Stomach (tissue), 9 donors: Measurements from ENCODE around the gene EXOC3. TPM values are rescaled to one million over a fixed set of nuclear protein-coding genes. Genes with fewer than 3 reads are reported as not detected.
"Not testable (repeated sequence)": the region's sequence is repeated elsewhere in the genome, so short reads cannot be mapped to it uniquely, and the experiment has no call there.

ENCODE experiments used
- DNase-seq, 2 donors: peaks; one replicate each; pipeline versions ENCODE4 v3.0.0 to v3.0.0-alpha.2; 2013 to 2019
- H3K27ac ChIP-seq, 5 donors: fragments of 200-600 bp in 4 of 5; sonication (generic) in 4 of 5; one replicate each; pipeline ENCODE4 v1.5.1; 2013 to 2019; ENCODE audit warnings: mild to moderate bottlenecking in 1 of 5, moderate library complexity in 1 of 5
- H3K27me3 ChIP-seq, 3 donors: fragments of 200-600 bp; sonication (generic); one replicate each; pipeline ENCODE4 v1.5.1; 2017 to 2019; ENCODE audit warnings: mixed run types in 1 of 3
- H3K36me3 ChIP-seq, 4 donors: fragments of 200-600 bp; sonication (generic); 1 replicate in 3 of 4; 2 replicates in 1 of 4; pipeline ENCODE4 v1.5.1; 2016 to 2019
- H3K4me1 ChIP-seq, 4 donors: fragments of 200-600 bp; sonication (generic); one replicate each; pipeline ENCODE4 v1.5.1; 2016 to 2019
- H3K4me3 ChIP-seq, 4 donors: fragments of 200-600 bp; sonication (generic) in 3 of 4; one replicate each; pipeline ENCODE4 v1.5.1; 2016 to 2019; ENCODE audit warnings: mild to moderate bottlenecking in 1 of 4
- H3K9me3 ChIP-seq, 4 donors: fragments of 200-600 bp; sonication (generic); one replicate each; pipeline ENCODE4 v1.5.1; 2016 to 2019
- EP300 ChIP-seq: sonication (generic); formaldehyde crosslinking; IDR thresholded peaks from one replicate; pipeline ENCODE4 v1.6.1; 2017; ENCODE audit warnings: antibody characterized with exemption
- POLR2A ChIP-seq, 4 donors: fragments of 450-650 bp; IDR thresholded peaks; one replicate each; pipeline ENCODE4 v1.6.1; 2016; ENCODE audit warnings: antibody characterized with exemption in 4 of 4, control low read depth in 2 of 4, mild to moderate bottlenecking in 1 of 4, moderate library complexity in 1 of 4
- POLR2AphosphoS5 ChIP-seq, 3 donors: sonication (generic); formaldehyde crosslinking; IDR thresholded peaks; one replicate each; pipeline ENCODE4 v1.6.1; 2016; ENCODE audit warnings: antibody characterized with exemption in 3 of 3
- WGBS, 5 donors: extraction: QIAGEN DNeasy Blood & Tissue Kit in 3 of 5; methylation state at CpG; one replicate each; pipeline versions ENCODE4 v1.1.5 to v1.1.7; 2013 to 2018; 5-methylcytosine and 5-hydroxymethylcytosine counted together
- intact Hi-C: fragments of 100-400 bp; cut with DNase I; formaldehyde crosslinking; loops from one replicate; pipeline ENCODE4 v1.15.1; 2023; ENCODE audit warnings: low total_unique reads
- polyA plus RNA-seq, 3 donors: library from polyadenylated mRNA; stranded (reverse); fragments of 200-250 nt; gene quantifications; one replicate each; pipeline ENCODE4 v1.2.3, GENCODE V29; 2013
- total RNA-seq, 5 donors: library from RNA; depleted of rRNA; stranded (reverse); fragments of >200 nt; gene quantifications; one replicate each; pipeline versions ENCODE4 v1.1.0 to v1.2.3, GENCODE V29; 2014 to 2016
- TF ChIP-seq, protein P1 (sequence below), 7 experiments: fragments of 450-650 bp in 4 of 7; fragments of 200-600 bp in 3 of 7; sonication (generic) in 3 of 7; IDR thresholded peaks; one replicate each; pipeline ENCODE4 v1.5.1; 2016 to 2019; ENCODE audit warnings: antibody characterized with exemption in 7 of 7, control low read depth in 2 of 7, mild to moderate bottlenecking in 1 of 7
- donor health status: healthy with polysubstance abuse.
- donor health status: Bipolar disorder and iron deficiency.
- donor health status: healthy.

The EXOC3 gene
- total and polyA plus RNA-seq, 8 donors: 29.9 to 133 (median 59.3) TPM

DNA sequence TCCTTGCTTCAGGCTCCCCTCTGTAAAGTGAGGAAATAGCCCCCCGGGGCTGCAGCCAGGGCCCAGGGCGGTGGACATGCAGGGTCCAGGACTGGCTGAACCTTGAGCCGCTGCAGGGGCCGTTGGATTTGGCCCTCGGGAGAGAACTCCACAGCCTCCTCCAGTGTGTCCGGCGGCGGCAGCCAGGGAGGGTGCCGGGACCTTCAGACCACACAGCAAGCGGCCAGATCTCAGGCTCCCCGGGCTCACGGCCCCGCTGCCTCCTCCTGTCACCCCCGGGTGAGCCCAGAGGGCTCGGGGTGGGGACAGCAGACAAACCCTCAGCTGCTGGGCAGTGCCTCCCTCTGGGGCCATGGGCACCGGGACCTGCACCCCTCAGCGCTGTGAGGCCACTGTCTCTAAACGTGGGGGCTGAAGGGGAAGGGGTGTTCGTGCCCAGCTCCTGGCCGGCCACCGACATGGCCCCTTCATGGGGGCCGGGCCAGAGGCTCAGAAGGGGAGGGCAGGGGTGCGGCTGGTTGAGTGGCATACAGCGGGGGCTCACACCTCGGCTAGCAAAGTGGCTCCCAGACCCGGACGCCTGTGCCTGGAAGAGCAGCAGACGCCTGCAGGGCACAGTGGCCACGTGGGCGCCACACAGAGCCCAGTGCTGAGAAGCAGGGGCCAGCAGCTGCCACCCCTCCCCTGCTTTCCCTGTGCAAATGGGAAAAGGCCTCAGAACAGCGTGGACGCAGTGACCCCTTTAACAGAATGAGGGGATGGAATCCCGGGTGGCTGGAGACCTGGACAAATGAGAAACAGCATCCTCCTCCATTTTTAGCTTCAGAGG lies 61.6 kb downstream of the EXOC3 start:
- no peaks in the 10 kb centered on the region for H3K4me1 ChIP-seq
- 59 to 71% (median 63%) methylated on average over 12 to 33 of the region's 33 CpGs for WGBS, 5 donors
- peaks cover 0 to 76% (median 7%) of the 10 kb centered on the region in 3 donors for H3K27me3 ChIP-seq
- no peak for DNase-seq
- no peak overlapping the region for H3K27ac ChIP-seq
- TF ChIP-seq POLR2A (IDR thresholded peaks at IDR 0.05) (no peak), POLR2AphosphoS5 (IDR thresholded peaks at IDR 0.05) (no peak), EP300 (no peak)
- TF ChIP-seq, protein P1, sequence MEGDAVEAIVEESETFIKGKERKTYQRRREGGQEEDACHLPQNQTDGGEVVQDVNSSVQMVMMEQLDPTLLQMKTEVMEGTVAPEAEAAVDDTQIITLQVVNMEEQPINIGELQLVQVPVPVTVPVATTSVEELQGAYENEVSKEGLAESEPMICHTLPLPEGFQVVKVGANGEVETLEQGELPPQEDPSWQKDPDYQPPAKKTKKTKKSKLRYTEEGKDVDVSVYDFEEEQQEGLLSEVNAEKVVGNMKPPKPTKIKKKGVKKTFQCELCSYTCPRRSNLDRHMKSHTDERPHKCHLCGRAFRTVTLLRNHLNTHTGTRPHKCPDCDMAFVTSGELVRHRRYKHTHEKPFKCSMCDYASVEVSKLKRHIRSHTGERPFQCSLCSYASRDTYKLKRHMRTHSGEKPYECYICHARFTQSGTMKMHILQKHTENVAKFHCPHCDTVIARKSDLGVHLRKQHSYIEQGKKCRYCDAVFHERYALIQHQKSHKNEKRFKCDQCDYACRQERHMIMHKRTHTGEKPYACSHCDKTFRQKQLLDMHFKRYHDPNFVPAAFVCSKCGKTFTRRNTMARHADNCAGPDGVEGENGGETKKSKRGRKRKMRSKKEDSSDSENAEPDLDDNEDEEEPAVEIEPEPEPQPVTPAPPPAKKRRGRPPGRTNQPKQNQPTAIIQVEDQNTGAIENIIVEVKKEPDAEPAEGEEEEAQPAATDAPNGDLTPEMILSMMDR (IDR thresholded peaks at IDR 0.05): no peak
- no peaks in the 10 kb centered on the region for H3K9me3 ChIP-seq
- no peaks in the 10 kb centered on the region for H3K36me3 ChIP-seq
- no peak overlapping the region for H3K4me3 ChIP-seq
- intact Hi-C loops: no loop called here

DNA sequence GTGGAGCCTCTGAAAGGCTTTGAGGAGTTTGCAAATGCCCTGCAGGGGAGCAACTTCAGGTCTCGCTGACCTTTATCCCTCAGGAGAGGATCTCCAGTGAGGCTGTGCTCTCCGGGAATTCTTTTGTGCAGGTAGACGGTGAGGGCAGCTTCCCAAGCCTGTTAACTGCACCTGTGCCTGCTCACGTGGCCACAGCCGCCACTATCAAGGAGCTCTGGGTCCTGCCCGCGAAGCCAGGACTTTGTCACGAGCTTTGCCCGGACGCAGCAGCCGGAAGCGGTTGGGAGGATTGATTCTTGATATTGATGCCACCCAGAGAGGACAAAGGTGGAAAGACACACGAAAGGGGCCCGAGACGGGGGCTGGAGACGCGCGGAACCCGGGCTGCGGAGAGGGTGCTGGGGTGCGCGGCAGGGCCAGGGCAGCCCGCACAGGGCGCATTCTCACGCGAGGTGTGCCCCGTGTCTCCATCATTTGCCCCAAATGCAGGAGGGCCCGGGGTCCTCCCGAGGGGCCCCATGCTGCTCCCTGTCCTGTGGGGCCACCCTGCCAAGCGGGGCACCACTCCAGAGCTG lies 63.1 kb downstream of the EXOC3 start:
- 45 to 75% (median 50%) methylated on average over 26 to 30 of the region's 30 CpGs for WGBS, 5 donors
- H3K4me3 ChIP-seq: no peak overlapping the region
- TF ChIP-seq, protein P1 (IDR thresholded peaks at IDR 0.05): no peak
- TF ChIP-seq POLR2A (IDR thresholded peaks at IDR 0.05) (no peak), EP300 (no peak), POLR2AphosphoS5 (IDR thresholded peaks at IDR 0.05) (no peak)
- H3K9me3 ChIP-seq: no peaks in the 10 kb centered on the region
- peaks cover 0 to 74% (median 7%) of the 10 kb centered on the region in 3 donors for H3K27me3 ChIP-seq
- no peaks in the 10 kb centered on the region for H3K4me1 ChIP-seq
- intact Hi-C loops: no loop called here
- no peaks in the 10 kb centered on the region for H3K36me3 ChIP-seq
- DNase-seq: peak; percentile 61 to 65
- no peak overlapping the region for H3K27ac ChIP-seq

DNA sequence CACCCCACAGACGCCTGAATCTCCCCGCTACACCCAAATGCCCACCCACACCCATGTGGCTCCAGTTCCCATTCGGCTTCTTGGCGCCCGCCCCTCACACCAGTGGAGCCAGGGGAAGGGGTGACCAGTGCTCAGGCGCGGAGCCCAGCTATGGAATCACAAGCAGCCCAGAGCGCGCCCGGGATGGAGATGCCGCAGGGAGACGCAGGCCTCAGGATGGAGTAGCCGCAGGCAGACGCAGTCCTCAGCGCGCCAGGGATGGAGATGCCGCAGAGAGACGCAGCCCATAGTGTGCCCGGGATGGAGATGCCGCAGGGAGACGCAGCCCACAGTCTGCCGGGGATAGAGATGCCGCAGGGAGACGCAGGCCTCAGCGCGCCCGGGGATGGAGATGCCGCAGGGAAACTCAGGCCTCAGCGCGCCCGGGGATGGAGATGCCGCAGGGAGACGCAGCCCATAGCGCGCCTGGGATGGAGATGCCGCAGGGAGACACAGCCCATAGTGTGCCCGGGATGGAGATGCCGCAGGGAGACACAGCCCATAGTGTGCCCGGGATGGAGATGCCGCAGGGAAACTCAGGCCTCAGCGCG lies 65.1 kb downstream of the EXOC3 start:
- intact Hi-C loops, H3K4me3 ChIP-seq, H3K4me1 ChIP-seq, H3K36me3 ChIP-seq, H3K27ac ChIP-seq, DNase-seq, H3K9me3 ChIP-seq: not testable (repeated sequence)
- WGBS, 5 donors: 93 to 98% (median 97%) methylated on average over 40 to 42 of the region's 42 CpGs
- peaks cover 0 to 61% (median 7%) of the 10 kb centered on the region in 3 donors for H3K27me3 ChIP-seq

DNA sequence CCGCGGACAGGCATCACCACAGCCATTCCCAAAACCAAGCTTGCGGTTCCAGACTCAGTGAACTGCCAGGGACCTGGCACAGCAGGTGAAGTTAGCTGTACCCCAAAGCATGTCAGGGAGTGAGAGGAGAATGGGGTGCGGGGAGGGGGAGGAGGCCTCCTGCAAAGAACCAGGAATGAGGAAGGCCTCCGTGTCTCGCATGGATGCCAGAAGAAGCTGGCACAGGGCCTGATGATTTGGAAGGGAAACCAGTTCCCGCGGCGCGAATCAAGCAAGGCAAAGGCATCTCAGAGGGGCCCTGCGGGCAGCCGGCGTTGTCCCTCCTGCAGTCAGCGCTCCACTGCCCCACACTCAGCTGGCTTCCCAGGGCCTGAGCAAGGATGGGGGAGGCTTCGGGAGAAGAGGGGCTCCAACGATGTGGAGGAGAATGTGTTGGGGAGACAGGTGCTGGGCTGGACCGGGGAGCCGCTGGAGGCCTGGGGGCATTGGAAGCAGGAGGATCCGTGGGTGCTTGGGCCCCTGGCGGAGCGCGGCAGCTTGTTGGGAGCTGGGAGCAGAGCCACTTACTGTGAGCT lies 66.7 kb downstream of the EXOC3 start:
- Histone ChIP-seq H3K4me3 (no peak overlapping the region), H3K27ac (no peak overlapping the region), H3K9me3 (no peaks in the 10 kb centered on the region), H3K36me3 (no peaks in the 10 kb centered on the region), H3K27me3 (peaks cover 0 to 61% (median 7%) of the 10 kb centered on the region in 3 donors), H3K4me1 (no peaks in the 10 kb centered on the region)
- DNase-seq: no peak
- intact Hi-C loops: no loop called here
- WGBS, 5 donors: 66 to 78% (median 76%) methylated on average over 17 to 22 of the region's 22 CpGs
- TF ChIP-seq POLR2A (IDR thresholded peaks at IDR 0.05) (no peak), POLR2AphosphoS5 (IDR thresholded peaks at IDR 0.05) (no peak), EP300 (no peak)
- TF ChIP-seq, protein P1 (IDR thresholded peaks at IDR 0.05): no peak
